Measurements from ENCODE around the gene TNC. TPM values are rescaled to one million over a fixed set of nuclear protein-coding genes. Genes with fewer than 3 reads are reported as not detected.
A peak's percentile ranks its signal among the peaks of the same experiment; 100 is the strongest.

Gene TNC
- total and polyA plus RNA-seq, 2 of the 4 experiments (the other 2 are of a cell fraction): 192 to 253 TPM

- Histone ChIP-seq H2AK9ac (replicated peaks; ENCODE audit: low read depth, low read length, poor library complexity) (peak overlapping the region; percentile 39), H2BK20ac (ENCODE audit: low read depth, low read length) (peak overlapping the region; percentile 74), H3K79me1 (ENCODE audit: low read depth in 1 of 2, low read length in 2 of 2) (no peaks in the 10 kb centered on the region), H4K8ac (ENCODE audit: low read depth in 2 of 2, low read length in 2 of 2) (peak overlapping the region in 1 of 2 experiments; percentile 48; a peak in 1 of 4 replicates), H3K27me3 (ENCODE audit: control insufficient read depth, insufficient read depth, low read length) (no peaks in the 10 kb centered on the region), H3K4me3 (ENCODE audit: insufficient read depth, low read depth, low read length) (no peak overlapping the region), H3K18ac (ENCODE audit: low read depth, low read length) (peak overlapping the region; percentile 35), H3K9ac (ENCODE audit: low read depth, low read length) (no peak overlapping the region; the same call in 1 of the 2 replicates), H2BK5ac (ENCODE audit: low read depth, low read length, poor library complexity, severe bottlenecking) (peak overlapping the region; percentile 35), H3K9me3 (ENCODE audit: control insufficient read depth, insufficient read depth, low read length) (no peaks in the 10 kb centered on the region), H3K14ac (replicated peaks; ENCODE audit: low read depth, low read length) (peak overlapping the region; percentile 63), H3K4ac (ENCODE audit: low read depth, low read length) (peak overlapping the region; percentile 82), H3K36me3 (ENCODE audit: control insufficient read depth, insufficient read depth, low read length) (peaks cover 52% of the 10 kb centered on the region), H3K4me1 (ENCODE audit: control insufficient read depth, insufficient read depth, low read length) (peaks cover 19% of the 10 kb centered on the region), H2AFZ (replicated peaks; ENCODE audit: low read length, poor library complexity) (no peak overlapping the region), H4K91ac (ENCODE audit: insufficient read depth, low read depth, low read length) (peak overlapping the region; percentile 58), H2BK15ac (ENCODE audit: low read depth, low read length) (peak overlapping the region; percentile 55; the same call in 1 of the 3 replicates), H2AK5ac (ENCODE audit: low read depth, low read length) (peak overlapping the region; percentile 10; the same call in 1 of the 2 replicates), H3K9me1 (ENCODE audit: insufficient read depth, low read length) (peaks cover 24% of the 10 kb centered on the region), H3K4me2 (ENCODE audit: low read depth, low read length) (no peak overlapping the region), H4K5ac (ENCODE audit: low read depth, low read length) (peak overlapping the region; percentile 18; the same call in 1 of the 2 replicates), H2BK120ac (ENCODE audit: low read depth, low read length) (peak overlapping the region; percentile 82), H4K20me1 (ENCODE audit: insufficient read depth, low read length) (peaks cover 3% of the 10 kb centered on the region; the same call in 1 of the 2 replicates), H3K27ac (ENCODE audit: insufficient read depth, low read length) (peak overlapping the region; percentile 49), H3K56ac (ENCODE audit: extremely low read depth, insufficient read depth, low read length) (no peak overlapping the region), H3K23ac (ENCODE audit: low read depth, low read length) (peak overlapping the region; percentile 60; the same call in 1 of the 2 replicates)
- ATAC-seq (ENCODE audit: low read depth) (peak; percentile 85), DNase-seq (peak; percentile 95)
- in situ Hi-C loops (cut with MboI; ENCODE audit: low sequenced_read_pairs): no loop called here
- 39% methylated on average over 4 of the region's 6 CpGs; no CpG with 5 or more reads in 1 of the 2 experiments for WGBS, 2 experiments (ENCODE audit: extremely low coverage in 2 of 2, insufficient read length in 1 of 2)
- ChIA-PET POLR2A (ENCODE audit: unreplicated experiment) (no interaction called here), CTCF (interaction anchor here (1.2 kb wide), 1 partner anchor 342 kb away, joined by 3 read pairs; no protein-coding TSS in a partner anchor)
- no TSS peak for BruUV-seq (replicated peaks)
- intact Hi-C loops (cut with micrococcal nuclease): no loop called here
- dilution Hi-C loops (cut with HindIII; ENCODE audit: low sequenced_read_pairs, unreplicated experiment): no loop called here
- no peak for TF ChIP-seq CEBPB (IDR thresholded peaks at IDR 0.05; ENCODE audit: low read depth, low read length)
- TF ChIP-seq MAFK (IDR thresholded peaks at IDR 0.05; ENCODE audit: low read depth, low read length): peak; percentile 48
- peak; percentile 64 for TF ChIP-seq BHLHE40 (IDR thresholded peaks at IDR 0.05; ENCODE audit: low read depth, low read length)
- no peak for TF ChIP-seq CHD1 (IDR thresholded peaks at IDR 0.05; ENCODE audit: low read depth, low read length)
- TF ChIP-seq RFX5 (IDR thresholded peaks at IDR 0.05; ENCODE audit: low read depth, low read length): no peak
- no peak for TF ChIP-seq SMC3 (IDR thresholded peaks at IDR 0.05; ENCODE audit: low read depth, low read length)
- no peak for TF ChIP-seq NFE2L2 (IDR thresholded peaks at IDR 0.05; ENCODE audit: low read depth, low read length)
- TF ChIP-seq MXI1 (IDR thresholded peaks at IDR 0.05; ENCODE audit: borderline replicate concordance, low read depth, low read length): no peak
- no peak for TF ChIP-seq MAZ (IDR thresholded peaks at IDR 0.05; ENCODE audit: borderline replicate concordance, low read depth, low read length)
- TF ChIP-seq USF2 (IDR thresholded peaks at IDR 0.05; ENCODE audit: low read depth, low read length): no peak
- no peak for TF ChIP-seq RAD21 (IDR thresholded peaks at IDR 0.05; ENCODE audit: low read length)
- no peak for TF ChIP-seq CTCF (conservative IDR thresholded peaks at IDR 0.05; ENCODE audit: low read depth, low read length)
- peak; percentile 57; the same call in 1 of the 2 replicates for TF ChIP-seq FOS (IDR thresholded peaks at IDR 0.05; ENCODE audit: low read depth, low read length)
- no peak for TF ChIP-seq POLR2A (IDR thresholded peaks at IDR 0.05; ENCODE audit: low read depth, low read length)
- TF ChIP-seq ELK1 (IDR thresholded peaks at IDR 0.05; ENCODE audit: borderline replicate concordance, low read depth, low read length): no peak
These were observed 95.1 kb downstream of the TNC start for GRCh38 chr9:115022760-115023434.

All from IMR-90 (cell line).